Trophoblast cell (in vitro differentiated cells and primary cell): ENCODE data around the gene RAB3A.

Source experiments
- DNase-seq, 2 donors: peaks; one replicate each; pipeline ENCODE4 v3.0.0-alpha.2; 2016
- H2AFZ ChIP-seq: 2 replicates; pipeline ENCODE4 v1.6.1; 2013; ENCODE audit warnings: low read length, moderate library complexity, mild to moderate bottlenecking; ENCODE audit not compliant: insufficient read depth, poor library complexity
- H2AK5ac ChIP-seq: 2 replicates; pipeline ENCODE4 v1.6.1; 2013; ENCODE audit warnings: mild to moderate bottlenecking, low read length
- H2BK120ac ChIP-seq: 2 replicates; pipeline ENCODE4 v1.6.1; 2013; ENCODE audit warnings: low read length, mild to moderate bottlenecking, moderate library complexity; ENCODE audit not compliant: insufficient read depth, poor library complexity
- H2BK12ac ChIP-seq: 2 replicates; pipeline ENCODE4 v1.6.1; 2013; ENCODE audit warnings: mild to moderate bottlenecking, low read length, moderate library complexity
- H2BK5ac ChIP-seq: 2 replicates; pipeline ENCODE4 v1.6.1; 2013; ENCODE audit warnings: low read length, low read depth, moderate library complexity, mild to moderate bottlenecking; ENCODE audit not compliant: poor library complexity
- H3K14ac ChIP-seq: 2 replicates; pipeline ENCODE4 v1.6.1; 2013; ENCODE audit warnings: mild to moderate bottlenecking, low read length
- H3K18ac ChIP-seq: 2 replicates; pipeline ENCODE4 v1.6.1; 2013; ENCODE audit warnings: mild to moderate bottlenecking, low read length
- H3K23ac ChIP-seq: 2 replicates; pipeline ENCODE4 v1.6.1; 2013; ENCODE audit warnings: low read length
- H3K27ac ChIP-seq: 2 replicates; pipeline ENCODE4 v1.5.1; 2013; ENCODE audit warnings: low read depth, mild to moderate bottlenecking, inconsistent platforms, low read length, moderate library complexity
- H3K27me3 ChIP-seq: 2 replicates; pipeline ENCODE4 v1.6.1; 2013; ENCODE audit warnings: inconsistent platforms, mild to moderate bottlenecking, low read length, moderate library complexity; ENCODE audit not compliant: insufficient read depth
- H3K36me3 ChIP-seq, 2 experiments: 1 replicate in 1 of 2; 2 replicates in 1 of 2; pipeline ENCODE4 v1.6.1; 2013; ENCODE audit warnings: low read length in 2 of 2, mild to moderate bottlenecking in 2 of 2, moderate library complexity in 1 of 2; ENCODE audit not compliant: insufficient read depth in 2 of 2, control insufficient read depth in 1 of 2
- H3K4ac ChIP-seq: 2 replicates; pipeline ENCODE4 v1.6.1; 2013; ENCODE audit warnings: low read depth, mild to moderate bottlenecking, low read length, moderate library complexity
- H3K4me1 ChIP-seq, 2 experiments: 1 replicate in 1 of 2; 2 replicates in 1 of 2; pipeline ENCODE4 v1.6.1; 2013; ENCODE audit warnings: low read length in 2 of 2, mild to moderate bottlenecking in 2 of 2, moderate library complexity in 1 of 2; ENCODE audit not compliant: insufficient read depth in 2 of 2, control insufficient read depth in 1 of 2
- H3K4me2 ChIP-seq: 2 replicates; pipeline ENCODE4 v1.6.1; 2013; ENCODE audit warnings: inconsistent platforms, mild to moderate bottlenecking, low read length, moderate library complexity
- H3K4me3 ChIP-seq: 2 replicates; pipeline ENCODE4 v1.5.1; 2013; ENCODE audit warnings: mild to moderate bottlenecking, low read depth, low read length, inconsistent platforms
- H3K79me1 ChIP-seq: one replicate; pipeline ENCODE4 v1.6.1; 2013; ENCODE audit warnings: low read length
- H3K79me2 ChIP-seq: 2 replicates; pipeline ENCODE4 v1.6.1; 2013; ENCODE audit warnings: low read length, mild to moderate bottlenecking; ENCODE audit not compliant: control insufficient read depth, insufficient read depth, poor library complexity
- H3K9ac ChIP-seq: 2 replicates; pipeline ENCODE4 v1.6.1; 2013; ENCODE audit warnings: mild to moderate bottlenecking, low read length
- H3K9me3 ChIP-seq: 2 replicates; pipeline ENCODE4 v1.6.1; 2013; ENCODE audit warnings: low read depth, mild to moderate bottlenecking, control low read depth, inconsistent platforms, low read length; ENCODE audit not compliant: insufficient read depth
- H4K12ac ChIP-seq: 2 replicates; pipeline ENCODE4 v1.6.1; 2013; ENCODE audit warnings: low read depth, mild to moderate bottlenecking, low read length, moderate library complexity
- H4K8ac ChIP-seq: 2 replicates; pipeline ENCODE4 v1.6.1; 2013; ENCODE audit warnings: low read depth, mild to moderate bottlenecking, low read length, moderate library complexity
- H4K91ac ChIP-seq: one replicate; pipeline ENCODE4 v1.6.1; 2013; ENCODE audit warnings: low read depth, mild to moderate bottlenecking, low read length, moderate library complexity
- WGBS: extraction: QIAGEN DNeasy Blood & Tissue Kit; methylation state at CpG from one replicate; pipeline ENCODE4 v1.1.7; 2013; ENCODE audit warnings: missing lambda C conversion rate; ENCODE audit not compliant: insufficient read length, insufficient coverage; ENCODE audit errors: extremely low coverage; 5-methylcytosine and 5-hydroxymethylcytosine counted together

Gene RAB3A

DNA sequence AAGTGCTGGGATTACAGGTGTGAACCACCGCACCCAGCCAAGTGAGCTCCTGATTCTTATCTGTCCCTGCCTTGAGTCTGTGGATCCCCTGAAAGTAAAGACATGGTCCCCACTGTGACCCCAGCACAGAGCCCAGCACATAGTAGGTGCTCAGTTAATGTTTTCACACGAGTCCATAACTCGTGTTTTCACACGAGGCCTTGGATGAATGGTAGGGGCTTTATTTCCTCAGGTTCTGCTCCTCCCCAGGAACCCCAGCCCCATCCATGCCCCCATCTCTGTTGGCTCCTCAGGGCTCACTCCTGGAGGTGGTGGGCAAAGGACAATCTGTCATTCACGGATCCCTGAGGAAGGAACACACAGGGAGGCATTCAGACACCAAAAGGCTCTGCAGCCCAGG lies 46.0 kb upstream of the RAB3A start:
- Histone ChIP-seq H3K23ac (no peak overlapping the region), H3K4me2 (no peak overlapping the region), H2AK5ac (no peak overlapping the region), H3K4ac (no peak overlapping the region), H3K4me1 (no peaks in the 10 kb centered on the region), H3K18ac (no peak overlapping the region), H3K79me1 (no peaks in the 10 kb centered on the region), H3K36me3 (no peaks in the 10 kb centered on the region), H3K4me3 (no peak overlapping the region), H2BK12ac (no peak overlapping the region), H3K27ac (no peak overlapping the region), H4K8ac (no peak overlapping the region), H2AFZ (no peak overlapping the region), H2BK120ac (no peak overlapping the region), H3K9ac (no peak overlapping the region), H3K79me2 (no peaks in the 10 kb centered on the region), H3K27me3 (no peaks in the 10 kb centered on the region), H2BK5ac (no peak overlapping the region), H4K91ac (no peak overlapping the region), H3K14ac (no peak overlapping the region), H4K12ac (no peak overlapping the region), H3K9me3 (no peaks in the 10 kb centered on the region)
- no peak for DNase-seq
- no CpG with 5 or more reads among the region's 5 CpGs for WGBS

DNA sequence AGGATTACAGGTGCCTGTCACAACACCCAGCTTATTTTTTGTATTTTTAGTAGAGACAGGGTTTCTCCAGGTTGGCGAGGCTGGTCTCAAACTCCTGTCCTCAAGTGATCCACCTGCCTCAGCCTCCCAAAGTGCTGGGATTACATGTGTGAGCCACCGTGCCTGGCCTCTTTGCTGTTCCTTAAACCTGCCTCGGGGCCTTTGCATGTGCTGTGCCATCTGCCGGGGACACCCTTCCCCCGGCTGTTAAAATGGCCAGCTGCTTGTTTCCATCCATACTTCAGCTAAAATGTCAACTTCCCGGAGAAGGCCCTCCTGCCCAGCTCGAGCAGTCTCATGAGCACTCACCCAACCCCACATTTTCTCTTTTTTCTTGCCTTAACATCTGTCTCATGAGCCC lies 41.5 kb upstream of the RAB3A start:
- Histone ChIP-seq H4K8ac (no peak overlapping the region), H2AFZ (no peak overlapping the region), H3K9ac (no peak overlapping the region), H4K12ac (no peak overlapping the region), H3K14ac (no peak overlapping the region), H3K27me3 (no peaks in the 10 kb centered on the region), H2BK5ac (no peak overlapping the region), H3K79me1 (no peaks in the 10 kb centered on the region), H3K27ac (no peak overlapping the region), H3K18ac (no peak overlapping the region), H3K4me1 (no peaks in the 10 kb centered on the region), H3K9me3 (no peaks in the 10 kb centered on the region), H2AK5ac (no peak overlapping the region), H3K4ac (no peak overlapping the region), H2BK12ac (no peak overlapping the region), H2BK120ac (no peak overlapping the region), H3K36me3 (no peaks in the 10 kb centered on the region), H3K4me3 (no peak overlapping the region), H3K79me2 (no peaks in the 10 kb centered on the region), H4K91ac (no peak overlapping the region), H3K23ac (no peak overlapping the region), H3K4me2 (no peak overlapping the region)
- no peak for DNase-seq
- no CpG with 5 or more reads among the region's 7 CpGs for WGBS

DNA sequence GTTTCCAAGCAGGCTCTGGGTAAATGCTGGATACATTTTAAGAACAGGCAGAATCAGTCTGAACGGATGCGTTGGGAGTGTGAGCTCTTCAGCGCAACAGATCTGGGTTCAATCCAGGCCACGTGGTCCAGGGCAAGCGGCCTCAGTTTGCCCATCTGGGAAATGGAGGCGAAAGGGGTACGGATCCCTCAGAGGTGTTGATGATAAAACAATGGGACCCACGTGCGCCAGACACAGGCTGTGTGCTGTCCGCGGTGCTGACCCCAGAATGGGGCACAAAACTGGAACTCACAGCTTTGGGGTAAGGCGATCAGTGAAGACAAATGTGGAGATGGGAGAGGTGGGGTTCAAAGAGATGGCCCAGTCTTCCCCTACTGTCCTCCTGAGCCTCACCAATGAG lies 35.5 kb upstream of the RAB3A start:
- Histone ChIP-seq H3K27me3 (no peaks in the 10 kb centered on the region), H3K4me3 (no peak overlapping the region), H2AK5ac (no peak overlapping the region), H3K4me2 (no peak overlapping the region), H2AFZ (no peak overlapping the region), H2BK5ac (no peak overlapping the region), H3K4me1 (no peaks in the 10 kb centered on the region), H2BK12ac (no peak overlapping the region), H3K79me1 (no peaks in the 10 kb centered on the region), H3K4ac (no peak overlapping the region), H4K8ac (no peak overlapping the region), H2BK120ac (no peak overlapping the region), H3K14ac (no peak overlapping the region), H4K91ac (no peak overlapping the region), H3K36me3 (no peaks in the 10 kb centered on the region), H3K9me3 (peaks cover 3% of the 10 kb centered on the region), H3K18ac (no peak overlapping the region), H3K9ac (no peak overlapping the region), H3K79me2 (no peaks in the 10 kb centered on the region), H4K12ac (no peak overlapping the region), H3K23ac (no peak overlapping the region), H3K27ac (no peak overlapping the region)
- no CpG with 5 or more reads among the region's 12 CpGs for WGBS
- no peak for DNase-seq

DNA sequence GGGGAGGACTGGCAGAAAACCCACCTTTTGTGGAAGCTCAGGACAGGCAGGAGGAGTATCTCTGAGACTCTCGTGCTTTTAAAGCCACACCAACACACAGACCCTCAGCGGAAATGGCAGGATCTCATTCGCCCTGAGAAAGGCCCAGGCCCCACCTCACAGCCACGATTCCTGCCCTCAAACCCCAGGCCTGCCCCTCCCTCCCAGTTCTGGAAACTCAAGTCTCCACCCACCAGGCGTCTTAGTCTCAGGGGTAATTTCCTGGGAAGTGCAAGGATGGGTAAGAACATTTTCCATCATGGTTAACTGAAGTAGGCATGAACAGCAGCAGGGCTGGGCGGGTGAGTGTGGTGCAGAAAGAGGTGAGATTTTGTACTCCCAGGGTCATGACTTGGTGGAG lies 30.4 kb upstream of the RAB3A start:
- peaks cover 3 to 6% of the 10 kb centered on the region in 2 experiments for H3K4me1 ChIP-seq
- no peak overlapping the region for H3K14ac ChIP-seq
- peaks cover 6% of the 10 kb centered on the region for H3K9me3 ChIP-seq
- no peak overlapping the region for H3K4me2 ChIP-seq
- H2BK5ac ChIP-seq = no peak overlapping the region
- H2AFZ ChIP-seq = no peak overlapping the region
- no peak overlapping the region for H2AK5ac ChIP-seq
- WGBS = no CpG with 5 or more reads among the region's 6 CpGs
- no peak overlapping the region for H2BK12ac ChIP-seq
- H2BK120ac ChIP-seq = no peak overlapping the region
- no peak for DNase-seq
- H3K9ac ChIP-seq = no peak overlapping the region
- no peaks in the 10 kb centered on the region for H3K79me1 ChIP-seq
- no peaks in the 10 kb centered on the region for H3K36me3 ChIP-seq
- H4K8ac ChIP-seq = no peak overlapping the region
- H3K18ac ChIP-seq = no peak overlapping the region
- no peak overlapping the region for H4K91ac ChIP-seq
- H3K79me2 ChIP-seq = no peaks in the 10 kb centered on the region
- no peaks in the 10 kb centered on the region for H3K27me3 ChIP-seq
- H3K27ac ChIP-seq = no peak overlapping the region
- no peak overlapping the region for H3K23ac ChIP-seq
- H3K4me3 ChIP-seq = no peak overlapping the region
- no peak overlapping the region for H4K12ac ChIP-seq
- H3K4ac ChIP-seq = no peak overlapping the region
